GM18526 (cell line): ENCODE data around the gene TRABD.

Experiments
- POLR2A ChIP-seq: IDR thresholded peaks from 3 replicates; pipeline ENCODE4 v1.6.1; 2011; ENCODE audit not compliant: insufficient read length; ENCODE audit errors: extremely low read depth

TRABD gene

GRCh38 chr22:50189849-50190181 lies 4.1 kb downstream of the TRABD start:
- TF ChIP-seq POLR2A, result no peak

- TF ChIP-seq POLR2A, result peak; percentile 88
Measured at GRCh38 chr22:50190182-50190940, 4.6 kb downstream of the TRABD start.

- TF ChIP-seq POLR2A, result peak; percentile 39
Measured at GRCh38 chr22:50190941-50191741, 5.4 kb downstream of the TRABD start.

GRCh38 chr22:50192436-50193204 lies 6.9 kb downstream of the TRABD start:
- peak; percentile 8 for TF ChIP-seq POLR2A

- no peak for TF ChIP-seq POLR2A
Measured at GRCh38 chr22:50193621-50194020, 7.9 kb downstream of the TRABD start.

GRCh38 chr22:50194037-50194805 lies 8.5 kb downstream of the TRABD start:
- TF ChIP-seq POLR2A, result no peak

- no peak for TF ChIP-seq POLR2A
Measured at GRCh38 chr22:50196256-50196655, 10.5 kb downstream of the TRABD start.

- no peak for TF ChIP-seq POLR2A
Measured at GRCh38 chr22:50197000-50197800, 11.5 kb downstream of the TRABD start.

- TF ChIP-seq POLR2A, result no peak
Measured at GRCh38 chr22:50197856-50198623, 12.3 kb downstream of the TRABD start.

- TF ChIP-seq POLR2A, result no peak
Measured at GRCh38 chr22:50198624-50199017, 12.9 kb downstream of the TRABD start.

GRCh38 chr22:50199251-50199721 lies 13.6 kb downstream of the TRABD start:
- no peak for TF ChIP-seq POLR2A

- no peak for TF ChIP-seq POLR2A
Measured at GRCh38 chr22:50199829-50200460, 14.2 kb downstream of the TRABD start.
